B cell (primary cell): ENCODE data around the gene NAV2.

ENCODE experiments used
- CTCF ChIP-seq: fragments of 200-600 bp; IDR thresholded peaks from one replicate; pipeline ENCODE4 v1.8.0; 2022; ENCODE audit warnings: antibody characterized with exemption, mild to moderate bottlenecking
- EZH2 ChIP-seq: IDR thresholded peaks from 2 replicates; pipeline ENCODE4 v1.6.1; 2012; ENCODE audit warnings: borderline replicate concordance, low read depth, mild to moderate bottlenecking, moderate library complexity, low read length; ENCODE audit not compliant: insufficient read depth, poor library complexity, severe bottlenecking

- TF ChIP-seq EZH2, result no peak
- TF ChIP-seq CTCF, result no peak
Measured at GRCh38 chr11:19829109-19829837, 116.6 kb downstream of the NAV2 start.
